Measurements from ENCODE around the gene GNAI3.

Gene GNAI3

DNA sequence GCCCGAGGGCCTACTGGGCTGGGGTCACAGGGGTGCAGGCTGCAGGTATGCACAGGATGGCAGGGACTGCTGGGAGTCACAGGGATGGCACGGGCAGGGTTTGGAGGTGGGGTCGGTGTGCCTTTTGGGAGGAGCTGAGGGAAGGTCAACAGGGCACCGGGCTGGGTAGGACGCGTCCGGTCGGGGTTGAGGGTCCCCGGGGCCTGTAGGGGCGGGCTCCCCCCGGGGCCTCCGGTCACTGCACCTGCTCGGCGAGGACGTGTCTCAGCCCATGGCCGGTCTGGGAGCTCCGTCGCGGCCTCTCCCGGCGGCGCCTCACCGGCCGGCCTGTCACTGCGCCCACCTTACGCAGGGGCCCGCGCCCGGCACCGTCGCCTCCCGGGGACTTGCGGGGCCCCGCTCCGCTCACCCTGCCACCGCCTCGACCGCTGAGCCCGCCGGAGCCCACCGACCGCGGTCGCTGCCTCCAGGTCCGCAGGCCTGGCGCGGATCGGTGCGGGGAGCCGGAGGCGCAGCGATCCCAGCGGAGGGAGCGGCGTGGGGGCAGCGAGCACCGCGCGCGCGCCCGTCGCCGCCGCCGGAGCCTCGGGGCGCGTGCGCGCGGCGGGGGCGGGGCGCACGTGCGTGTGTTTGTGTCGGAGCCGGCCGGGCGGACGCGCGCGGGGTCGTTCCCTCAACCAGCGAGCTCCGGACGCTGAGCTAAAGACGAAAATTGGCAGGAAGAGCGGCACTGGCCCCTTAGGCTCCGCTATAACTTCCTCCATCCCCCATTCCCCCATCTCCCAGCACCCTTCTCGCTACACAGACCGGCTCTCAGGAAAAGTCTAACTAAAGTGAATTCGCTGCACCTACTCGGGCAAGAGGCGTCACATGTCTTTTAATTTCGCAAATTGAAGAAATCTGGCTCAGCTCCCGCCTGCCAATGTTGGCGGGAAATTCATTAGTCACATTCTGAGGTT is 39.0 kb upstream of the GNAI3 start, which contains the start of gene AMIGO1:
Gene AMIGO1 (minus strand): TSS at position 552 of the 959 bp plus-strand sequence. CDS start 815 bp downstream, outside the sequence.
- Histone ChIP-seq H3K27me3 (replicated peaks; ENCODE audit: control insufficient read depth, insufficient read depth, low read length) (peaks cover 4% of the 10 kb centered on the region), H3K4me1 (ENCODE audit: control insufficient read depth, insufficient read depth, low read length) (peaks cover 9% of the 10 kb centered on the region), H3K4me3 (ENCODE audit: low read length) (peak within 1 kb of the TSS; percentile 87), H3K9ac (ENCODE audit: low read length) (peak within 1 kb of the TSS; percentile 69), H3K36me3 (ENCODE audit: control insufficient read depth, insufficient read depth, low read length, severe bottlenecking) (no peaks in the 10 kb centered on the region), H3K9me3 (ENCODE audit: control insufficient read depth, low read length) (no peaks in the 10 kb centered on the region)
- peak; percentile 78 for DNase-seq (ENCODE audit: low read depth)

DNA sequence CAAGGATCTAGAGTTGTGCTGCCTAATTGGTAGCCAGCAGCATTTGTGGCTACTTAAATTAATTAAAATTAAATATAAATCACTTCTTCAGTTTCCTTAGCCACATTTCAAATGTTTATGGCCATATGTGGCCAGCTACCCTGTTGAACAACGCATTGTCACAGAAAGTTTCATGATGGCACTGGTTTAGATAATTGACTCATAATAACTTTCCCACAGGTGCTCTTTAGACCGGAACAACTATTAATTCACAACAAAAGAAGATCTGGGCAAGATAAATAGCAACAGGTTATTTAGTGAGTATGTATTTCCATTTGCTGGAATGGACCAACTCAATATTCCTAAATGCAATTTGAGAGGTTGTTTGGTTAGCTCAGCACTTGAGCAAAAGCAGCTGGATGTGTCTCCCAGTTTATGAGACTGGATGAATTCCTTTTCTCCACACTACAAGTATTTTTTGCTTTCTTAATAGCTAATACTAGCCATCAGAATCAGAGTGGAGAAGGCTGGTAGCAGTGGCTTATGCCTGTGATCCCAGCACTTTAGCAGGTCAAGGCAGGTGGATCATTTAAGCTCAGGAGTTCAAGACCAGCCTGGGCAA is 35.2 kb upstream of the GNAI3 start:
- Histone ChIP-seq H3K4me1 (ENCODE audit: control insufficient read depth, insufficient read depth, low read length) (peaks cover 9% of the 10 kb centered on the region), H3K36me3 (ENCODE audit: control insufficient read depth, insufficient read depth, low read length, severe bottlenecking) (no peaks in the 10 kb centered on the region), H3K9ac (ENCODE audit: low read length) (no peak overlapping the region), H3K4me3 (ENCODE audit: low read length) (no peak overlapping the region), H3K9me3 (ENCODE audit: control insufficient read depth, low read length) (no peaks in the 10 kb centered on the region), H3K27me3 (replicated peaks; ENCODE audit: control insufficient read depth, insufficient read depth, low read length) (peaks cover 4% of the 10 kb centered on the region)
- no peak for DNase-seq (ENCODE audit: low read depth)

GRCh38 chr1:109514846-109515245 is 33.6 kb upstream of the GNAI3 start:
- Histone ChIP-seq H3K27me3 (replicated peaks; ENCODE audit: control insufficient read depth, insufficient read depth, low read length) (peaks cover 4% of the 10 kb centered on the region), H3K36me3 (ENCODE audit: control insufficient read depth, insufficient read depth, low read length, severe bottlenecking) (no peaks in the 10 kb centered on the region), H3K4me1 (ENCODE audit: control insufficient read depth, insufficient read depth, low read length) (peaks cover 7% of the 10 kb centered on the region), H3K9me3 (ENCODE audit: control insufficient read depth, low read length) (no peaks in the 10 kb centered on the region), H3K4me3 (ENCODE audit: low read length) (no peak overlapping the region), H3K9ac (ENCODE audit: low read length) (no peak overlapping the region)
- DNase-seq (ENCODE audit: low read depth) = no peak

- H3K9ac ChIP-seq (ENCODE audit: low read length) = no peak overlapping the region
- peaks cover 10% of the 10 kb centered on the region for H3K27me3 ChIP-seq (replicated peaks; ENCODE audit: control insufficient read depth, insufficient read depth, low read length)
- no peak overlapping the region for H3K4me3 ChIP-seq (ENCODE audit: low read length)
- no peaks in the 10 kb centered on the region for H3K9me3 ChIP-seq (ENCODE audit: control insufficient read depth, low read length)
- H3K36me3 ChIP-seq (ENCODE audit: control insufficient read depth, insufficient read depth, low read length, severe bottlenecking) = no peaks in the 10 kb centered on the region
- peaks cover 8% of the 10 kb centered on the region for H3K4me1 ChIP-seq (ENCODE audit: control insufficient read depth, insufficient read depth, low read length)
- peak; percentile 59 for DNase-seq (ENCODE audit: low read depth)
Measured at GRCh38 chr1:109516872-109517271, 31.5 kb upstream of the GNAI3 start.

- no peak for DNase-seq (ENCODE audit: low read depth)
- Histone ChIP-seq H3K4me1 (ENCODE audit: control insufficient read depth, insufficient read depth, low read length) (peaks cover 11% of the 10 kb centered on the region), H3K36me3 (ENCODE audit: control insufficient read depth, insufficient read depth, low read length, severe bottlenecking) (no peaks in the 10 kb centered on the region), H3K9me3 (ENCODE audit: control insufficient read depth, low read length) (no peaks in the 10 kb centered on the region), H3K27me3 (replicated peaks; ENCODE audit: control insufficient read depth, insufficient read depth, low read length) (peaks cover 14% of the 10 kb centered on the region), H3K4me3 (ENCODE audit: low read length) (no peak overlapping the region), H3K9ac (ENCODE audit: low read length) (no peak overlapping the region)
Measured at GRCh38 chr1:109517337-109517736, 31.1 kb upstream of the GNAI3 start.

- Histone ChIP-seq H3K27me3 (replicated peaks; ENCODE audit: control insufficient read depth, insufficient read depth, low read length) (peaks cover 14% of the 10 kb centered on the region), H3K9ac (ENCODE audit: low read length) (no peak overlapping the region), H3K4me1 (ENCODE audit: control insufficient read depth, insufficient read depth, low read length) (peaks cover 11% of the 10 kb centered on the region), H3K4me3 (ENCODE audit: low read length) (no peak overlapping the region), H3K9me3 (ENCODE audit: control insufficient read depth, low read length) (no peaks in the 10 kb centered on the region), H3K36me3 (ENCODE audit: control insufficient read depth, insufficient read depth, low read length, severe bottlenecking) (no peaks in the 10 kb centered on the region)
- peak; percentile 19 for DNase-seq (ENCODE audit: low read depth)
Measured at GRCh38 chr1:109521002-109521951, 27.1 kb upstream of the GNAI3 start.

DNA sequence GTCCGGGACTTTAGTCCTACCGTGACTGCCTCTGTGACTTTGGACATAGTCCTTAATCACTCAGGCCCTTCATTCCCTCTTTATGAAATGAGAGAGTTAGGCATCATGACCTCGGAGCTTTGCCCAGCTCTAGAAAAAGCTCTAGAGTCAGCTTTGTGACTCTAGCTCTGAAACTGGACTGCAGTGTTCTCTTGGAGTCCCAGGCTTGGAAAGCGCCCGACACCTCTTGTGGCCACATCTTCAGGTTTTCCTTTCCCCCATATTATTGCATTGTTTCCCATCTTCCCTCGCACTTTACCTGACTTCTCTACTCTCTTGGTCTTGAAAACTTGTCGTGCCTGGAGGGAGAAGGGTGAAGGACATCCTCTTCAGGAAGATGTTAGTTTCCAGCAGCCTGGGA is 26.4 kb upstream of the GNAI3 start:
- Histone ChIP-seq H3K9me3 (ENCODE audit: control insufficient read depth, low read length) (no peaks in the 10 kb centered on the region), H3K36me3 (ENCODE audit: control insufficient read depth, insufficient read depth, low read length, severe bottlenecking) (no peaks in the 10 kb centered on the region), H3K4me1 (ENCODE audit: control insufficient read depth, insufficient read depth, low read length) (peaks cover 11% of the 10 kb centered on the region), H3K27me3 (replicated peaks; ENCODE audit: control insufficient read depth, insufficient read depth, low read length) (peaks cover 20% of the 10 kb centered on the region), H3K9ac (ENCODE audit: low read length) (no peak overlapping the region), H3K4me3 (ENCODE audit: low read length) (no peak overlapping the region)
- DNase-seq (ENCODE audit: low read depth) = no peak

- DNase-seq (ENCODE audit: low read depth) = no peak
- peaks cover 20% of the 10 kb centered on the region for H3K4me1 ChIP-seq (ENCODE audit: control insufficient read depth, insufficient read depth, low read length)
- no peak overlapping the region for H3K4me3 ChIP-seq (ENCODE audit: low read length)
- no peaks in the 10 kb centered on the region for H3K36me3 ChIP-seq (ENCODE audit: control insufficient read depth, insufficient read depth, low read length, severe bottlenecking)
- H3K27me3 ChIP-seq (replicated peaks; ENCODE audit: control insufficient read depth, insufficient read depth, low read length) = peaks cover 26% of the 10 kb centered on the region
- H3K9ac ChIP-seq (ENCODE audit: low read length) = no peak overlapping the region
- H3K9me3 ChIP-seq (ENCODE audit: control insufficient read depth, low read length) = no peaks in the 10 kb centered on the region
Measured at GRCh38 chr1:109523706-109524105, 24.7 kb upstream of the GNAI3 start.

- Histone ChIP-seq H3K36me3 (ENCODE audit: control insufficient read depth, insufficient read depth, low read length, severe bottlenecking) (no peaks in the 10 kb centered on the region), H3K4me1 (ENCODE audit: control insufficient read depth, insufficient read depth, low read length) (peaks cover 10% of the 10 kb centered on the region), H3K4me3 (ENCODE audit: low read length) (no peak overlapping the region), H3K9me3 (ENCODE audit: control insufficient read depth, low read length) (no peaks in the 10 kb centered on the region), H3K27me3 (replicated peaks; ENCODE audit: control insufficient read depth, insufficient read depth, low read length) (peaks cover 12% of the 10 kb centered on the region), H3K9ac (ENCODE audit: low read length) (no peak overlapping the region)
- no peak for DNase-seq (ENCODE audit: low read depth)
Measured at GRCh38 chr1:109527098-109527811, 21.2 kb upstream of the GNAI3 start.

DNA sequence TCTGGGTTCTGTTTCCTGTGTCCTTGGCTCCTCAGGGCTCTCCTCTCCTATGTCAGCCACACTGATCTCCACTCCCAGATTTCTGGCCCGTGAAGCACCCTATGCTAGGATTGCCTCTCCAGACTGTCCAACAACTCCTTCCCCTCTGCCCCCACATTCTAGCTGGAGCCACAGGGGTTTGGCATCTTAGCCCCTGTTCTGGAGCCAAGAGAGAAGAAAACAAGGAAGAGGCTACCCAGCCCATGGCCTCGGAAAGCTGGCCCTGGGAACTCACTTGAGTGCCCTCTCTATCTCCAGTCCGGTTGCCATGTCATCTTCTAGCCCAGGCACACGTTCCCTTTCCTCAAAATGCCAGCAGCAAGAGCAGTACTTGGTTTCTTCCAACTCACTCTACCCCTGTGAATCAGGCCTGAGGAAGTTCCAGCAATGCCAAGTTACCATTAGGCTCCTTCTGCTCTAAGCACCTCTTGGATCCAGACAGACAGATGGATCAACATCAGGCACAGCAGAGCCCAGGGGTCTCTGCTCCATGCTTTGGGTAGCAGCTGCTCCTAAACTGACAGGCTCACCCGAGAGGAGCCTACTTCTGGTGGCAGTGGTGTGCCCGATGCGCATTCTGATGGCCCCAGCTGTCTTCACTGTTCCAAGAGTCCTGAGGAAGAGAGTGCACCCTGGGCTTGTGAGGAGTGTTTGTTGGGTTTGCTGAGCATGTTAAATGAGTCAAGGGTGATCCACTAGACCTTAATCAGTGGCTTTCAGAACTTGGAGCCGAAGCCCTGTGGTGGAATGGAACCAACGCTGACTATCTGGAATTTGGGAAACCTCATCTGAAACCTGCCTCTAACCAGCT is 20.3 kb upstream of the GNAI3 start:
- Histone ChIP-seq H3K36me3 (ENCODE audit: control insufficient read depth, insufficient read depth, low read length, severe bottlenecking) (no peaks in the 10 kb centered on the region), H3K4me3 (ENCODE audit: low read length) (no peak overlapping the region), H3K4me1 (ENCODE audit: control insufficient read depth, insufficient read depth, low read length) (peaks cover 15% of the 10 kb centered on the region), H3K9ac (ENCODE audit: low read length) (no peak overlapping the region), H3K9me3 (ENCODE audit: control insufficient read depth, low read length) (no peaks in the 10 kb centered on the region), H3K27me3 (replicated peaks; ENCODE audit: control insufficient read depth, insufficient read depth, low read length) (peaks cover 12% of the 10 kb centered on the region)
- no peak for DNase-seq (ENCODE audit: low read depth)
